EH (cell line): ENCODE results near the gene ZNF23.

ENCODE experiments used
- DNase-seq: peaks from one replicate; pipeline ENCODE4 v3.0.0-alpha.2; 2015; ENCODE audit warnings: low read depth

ZNF23 gene

DNA sequence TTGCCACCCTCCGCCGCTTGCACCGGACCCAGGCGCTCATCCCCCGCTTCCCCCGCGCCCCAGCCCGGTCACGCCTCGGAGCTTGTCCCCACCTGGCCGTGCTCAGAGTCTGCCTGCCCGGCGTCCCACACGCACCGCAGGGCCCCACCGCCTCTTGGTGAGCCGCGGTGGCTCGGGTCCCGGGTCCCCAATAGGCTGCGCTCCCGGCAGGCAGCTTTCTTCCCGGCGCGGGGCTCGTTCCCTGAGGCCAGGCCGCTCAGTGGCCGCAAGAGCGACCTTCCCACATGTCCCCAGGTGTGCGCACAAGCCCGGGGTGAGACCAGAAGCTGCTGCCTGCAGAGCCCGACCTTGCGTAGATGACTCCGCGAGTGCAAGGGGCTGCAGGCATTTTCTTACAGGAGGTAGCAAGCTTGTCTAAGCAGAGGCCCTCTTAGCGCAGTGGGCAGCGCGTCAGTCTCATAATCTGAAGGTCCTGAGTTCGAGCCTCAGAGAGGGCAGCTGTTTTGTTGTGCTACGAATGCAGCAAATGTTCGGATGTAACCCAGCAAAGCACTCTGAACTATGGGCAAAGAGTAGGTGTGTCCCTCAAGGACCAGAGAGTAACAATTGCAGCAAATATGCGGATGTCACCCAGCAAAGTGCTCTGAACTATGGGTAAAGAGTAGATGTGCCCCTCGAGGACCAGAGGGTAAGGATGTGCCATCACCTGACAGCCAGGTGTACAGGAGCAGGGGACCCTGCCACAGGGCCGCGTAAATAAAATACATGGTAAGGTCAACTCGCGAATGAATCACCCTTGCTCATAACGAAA lies 35.8 kb downstream of the ZNF23 start:
- DNase-seq: peak; percentile 72

DNA sequence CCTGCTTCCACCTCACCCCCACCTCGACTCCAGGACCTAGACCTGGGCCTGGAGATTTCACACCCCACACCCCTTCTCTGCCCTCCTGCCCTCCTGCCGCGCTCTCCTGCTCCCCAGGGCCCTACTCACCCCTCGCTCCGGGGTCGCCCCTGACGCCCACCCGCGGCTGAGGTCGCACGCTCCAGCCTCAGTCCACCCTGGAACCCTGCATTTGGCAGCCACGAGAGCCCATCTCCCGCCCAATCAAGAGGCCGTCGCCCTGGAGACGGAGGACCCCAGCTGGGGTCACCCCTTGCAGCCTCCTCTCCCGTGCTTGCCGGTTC lies 36.3 kb downstream of the ZNF23 start:
- no peak for DNase-seq

DNA sequence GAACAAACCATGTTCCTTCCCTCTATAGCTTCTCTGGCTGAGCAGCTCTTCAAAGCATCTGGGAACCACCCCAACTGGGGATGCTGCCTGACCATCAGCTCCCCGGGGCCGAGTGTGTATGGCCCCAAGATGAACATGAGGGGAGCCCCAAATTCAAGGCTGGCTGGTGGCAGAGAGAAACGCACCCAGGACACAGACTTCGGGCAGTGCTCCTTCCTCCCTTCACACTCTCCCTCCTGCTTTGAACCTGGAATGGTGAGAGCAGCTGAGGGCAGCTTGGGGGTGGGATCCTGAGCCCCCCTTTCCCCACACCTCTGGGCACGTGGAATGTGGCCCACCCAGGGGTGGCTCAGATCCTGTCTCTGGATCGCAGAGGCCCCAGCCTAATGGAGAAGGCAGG lies 37.4 kb downstream of the ZNF23 start:
- DNase-seq: no peak

DNA sequence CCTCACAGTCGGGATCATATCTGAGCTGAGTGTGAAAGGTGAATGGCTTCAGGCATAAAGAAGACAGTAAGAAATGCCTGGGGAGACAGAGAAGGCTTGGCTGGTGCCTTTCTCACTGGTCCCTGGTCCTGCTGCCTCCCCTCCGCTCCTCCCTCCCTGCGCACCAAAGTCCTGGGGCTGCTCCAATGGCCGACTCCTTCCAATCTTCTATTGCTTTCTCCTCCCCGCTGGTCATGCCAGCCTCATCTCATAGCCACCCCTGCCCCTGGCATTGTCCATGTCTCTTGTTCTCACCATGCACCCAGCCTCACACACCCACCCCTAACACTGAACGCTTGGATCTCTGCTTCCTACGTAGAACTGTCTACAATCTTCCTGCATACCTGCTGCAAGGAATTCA lies 38.2 kb downstream of the ZNF23 start:
- no peak for DNase-seq

DNA sequence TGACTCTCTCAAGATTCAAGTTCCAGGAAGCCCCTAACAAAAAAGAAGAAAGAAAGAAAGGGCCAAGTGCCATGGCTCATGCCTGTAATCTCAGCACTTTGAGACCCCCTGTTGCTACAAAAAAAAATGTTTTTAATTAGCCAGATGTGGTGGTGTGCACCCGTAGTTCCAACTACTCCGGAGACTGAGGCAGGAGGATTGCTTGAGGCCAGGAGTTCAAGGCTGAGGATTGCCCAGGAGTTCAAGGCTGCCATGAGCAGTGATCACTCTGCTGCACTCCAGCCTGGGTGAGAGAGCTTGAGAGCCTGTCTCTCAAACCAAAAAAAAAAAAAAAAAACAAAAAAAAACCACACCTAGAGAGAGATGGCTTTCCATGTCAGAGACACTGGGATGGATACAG lies 39.0 kb downstream of the ZNF23 start:
- no peak for DNase-seq

DNA sequence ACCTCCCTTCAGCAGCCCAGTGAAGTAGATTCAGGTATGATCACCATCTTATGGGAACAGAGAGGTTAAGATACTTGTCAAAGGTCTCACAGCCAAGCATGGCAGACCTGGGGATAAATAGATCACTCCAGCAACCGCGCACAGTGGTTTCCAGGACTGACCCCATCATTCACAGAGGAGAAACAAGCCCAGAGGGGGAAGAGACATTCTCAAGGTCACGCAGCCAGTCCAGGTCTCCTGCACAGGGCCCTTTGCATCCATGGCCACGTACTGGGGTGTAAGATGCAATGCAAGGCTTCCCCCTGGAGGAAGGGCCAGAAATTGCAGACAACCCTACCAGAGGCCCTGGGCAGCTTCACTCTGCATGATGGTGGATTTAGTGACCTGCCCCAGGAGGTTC lies 40.1 kb downstream of the ZNF23 start:
- DNase-seq: peak; percentile 15

DNA sequence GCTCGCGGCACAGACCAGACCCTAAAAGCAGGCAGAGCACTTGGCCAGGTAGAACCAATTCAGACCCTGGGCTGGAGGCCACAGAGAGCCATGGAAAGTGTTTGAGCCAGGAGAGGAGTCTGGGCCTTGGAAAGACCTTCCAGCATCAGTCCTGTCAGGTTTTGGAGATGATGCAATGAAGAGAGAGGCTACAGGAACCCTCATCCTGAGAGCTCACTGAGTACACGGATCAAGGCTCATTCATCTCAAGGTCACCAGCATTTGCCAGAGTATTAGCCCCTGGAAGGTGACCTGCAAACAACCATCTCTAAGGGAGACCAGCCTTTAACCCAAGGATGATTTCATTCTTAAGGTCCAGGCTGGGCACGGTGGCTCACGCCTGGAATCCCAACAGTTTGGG lies 48.0 kb downstream of the ZNF23 start:
- DNase-seq: no peak

DNA sequence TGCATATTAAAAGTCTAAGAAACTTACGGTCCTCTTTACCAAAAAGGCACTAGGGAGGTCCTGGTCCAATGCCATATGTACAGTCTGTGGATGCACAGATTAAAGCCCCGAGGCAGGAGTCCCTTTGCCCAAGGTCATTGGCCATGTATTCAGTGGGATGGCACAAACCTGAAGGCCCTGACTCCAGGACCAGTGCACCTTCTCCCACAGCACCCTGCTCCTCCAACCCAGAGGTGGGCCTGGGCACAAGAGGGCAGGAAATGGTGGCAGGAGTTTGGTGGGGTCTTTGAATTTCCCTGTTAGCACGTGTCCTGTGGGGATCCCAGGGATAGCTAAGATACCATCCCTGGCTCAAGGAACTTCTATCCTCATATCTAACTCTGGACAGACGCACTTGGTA lies 48.7 kb downstream of the ZNF23 start:
- DNase-seq: no peak

DNA sequence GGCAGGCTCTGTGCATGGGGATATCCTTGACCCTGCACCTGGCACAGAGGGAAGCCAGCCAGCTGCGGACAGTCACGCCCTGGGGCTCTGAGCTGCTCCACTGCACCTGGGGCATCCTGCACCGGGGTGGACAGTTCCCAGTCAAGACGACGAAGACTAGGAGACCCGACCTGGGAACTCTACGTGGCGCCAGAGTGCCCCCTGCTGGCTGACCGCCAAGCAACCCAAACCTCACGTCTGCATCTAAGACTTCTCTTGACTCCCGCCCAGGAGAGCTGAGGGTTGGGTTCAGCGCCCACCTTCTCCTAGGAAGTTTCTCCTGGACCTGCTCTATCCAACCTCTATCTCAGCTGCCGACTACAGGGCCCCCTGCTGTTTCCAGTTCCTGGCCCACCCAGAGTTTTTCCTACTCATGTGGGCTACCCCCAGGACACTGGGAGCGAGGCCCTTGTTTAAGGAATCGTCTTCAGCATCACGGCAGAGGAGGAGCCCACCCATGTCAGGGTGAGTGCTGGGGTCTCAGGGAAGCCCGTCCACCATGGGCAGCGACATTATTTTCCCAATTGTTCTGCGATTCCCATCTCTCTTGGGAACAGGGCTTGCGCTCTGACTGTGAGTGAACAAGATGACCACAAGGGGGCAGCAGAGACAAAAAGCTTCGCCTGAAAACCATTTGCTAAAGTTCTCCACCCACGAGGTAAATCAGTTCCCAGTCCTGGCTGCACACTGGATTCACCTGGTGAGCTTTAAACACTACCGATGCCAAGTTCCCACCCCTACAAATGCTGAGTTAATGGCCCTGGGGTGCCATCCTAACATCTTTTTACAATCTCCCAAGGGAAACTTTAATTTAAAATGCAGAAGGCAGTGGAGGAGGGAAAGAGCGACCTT lies 49.5 kb downstream of the ZNF23 start:
- DNase-seq: peak; percentile 69

DNA sequence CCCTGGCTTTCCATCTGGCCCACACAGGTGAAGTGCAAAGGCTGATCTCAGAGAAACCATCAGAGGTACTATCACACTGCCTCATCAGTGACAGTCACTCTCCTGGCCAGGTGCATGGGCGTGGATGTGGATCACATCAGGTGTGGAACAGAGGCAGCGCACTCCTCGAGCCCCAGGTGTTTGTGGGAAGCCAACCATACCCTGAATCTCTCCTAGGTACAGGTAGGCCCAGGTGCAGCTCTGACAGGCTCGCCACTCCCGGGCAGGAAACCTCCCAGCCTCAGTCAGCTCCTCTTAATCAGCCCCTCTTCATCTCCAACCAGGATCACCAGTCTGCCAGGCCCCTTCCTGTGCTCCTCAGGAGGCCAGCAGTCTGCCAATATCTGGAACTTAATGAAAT lies 51.9 kb downstream of the ZNF23 start:
- no peak for DNase-seq

DNA sequence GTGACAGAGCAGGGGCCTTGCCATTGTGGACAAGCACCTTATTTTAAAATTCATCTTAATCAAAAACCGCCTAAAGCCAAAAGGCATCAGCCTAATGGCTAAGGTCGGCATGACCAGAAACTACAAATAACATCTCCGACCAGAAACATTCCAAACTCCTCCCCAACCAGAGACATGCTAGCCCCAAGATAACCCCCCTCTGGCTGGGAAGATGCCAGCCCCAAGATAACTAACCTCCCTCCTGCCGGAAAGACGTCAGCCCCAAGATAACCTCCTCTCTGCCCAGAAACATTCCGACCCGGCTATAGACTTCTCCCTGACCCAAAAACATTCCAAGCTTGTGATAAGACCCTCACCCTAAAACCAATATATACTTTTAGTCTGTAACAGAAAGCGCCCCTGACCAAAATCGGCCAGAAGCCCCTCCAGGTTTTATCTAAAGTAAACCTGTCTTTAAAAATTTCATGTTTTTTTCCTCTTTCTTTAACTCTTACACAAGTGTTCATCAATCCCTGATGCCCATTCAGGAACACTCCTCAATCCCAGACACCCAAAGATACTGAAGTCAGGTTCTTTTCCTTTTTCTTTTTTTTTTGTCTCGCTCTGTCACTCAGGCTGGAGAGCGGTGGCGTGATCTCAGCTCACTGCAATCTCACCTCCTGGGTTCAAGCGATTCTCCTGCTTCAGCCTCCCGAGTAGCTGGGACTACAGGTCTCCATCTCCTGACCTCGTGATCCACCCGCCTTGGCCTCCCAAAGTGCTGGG lies 52.9 kb downstream of the ZNF23 start:
- no peak for DNase-seq

DNA sequence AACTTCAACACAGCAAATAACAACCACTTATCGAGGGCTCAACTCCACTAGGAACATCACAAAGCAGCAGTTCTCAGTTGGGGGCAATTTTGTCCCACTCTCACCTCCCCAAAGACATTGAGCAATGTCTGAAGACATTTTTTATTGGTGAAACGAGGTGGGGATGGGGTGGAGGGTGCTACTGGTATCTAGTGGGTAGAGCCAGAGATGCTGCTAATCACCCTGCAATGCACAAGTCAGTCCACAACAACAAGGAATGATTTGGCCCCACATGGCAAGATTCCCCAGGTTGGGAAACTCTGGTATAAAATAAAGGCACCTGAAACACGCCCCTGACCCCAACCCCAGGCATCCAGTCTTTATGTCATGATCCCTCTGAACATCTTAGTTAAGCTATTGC lies 53.5 kb downstream of the ZNF23 start:
- DNase-seq: no peak

DNA sequence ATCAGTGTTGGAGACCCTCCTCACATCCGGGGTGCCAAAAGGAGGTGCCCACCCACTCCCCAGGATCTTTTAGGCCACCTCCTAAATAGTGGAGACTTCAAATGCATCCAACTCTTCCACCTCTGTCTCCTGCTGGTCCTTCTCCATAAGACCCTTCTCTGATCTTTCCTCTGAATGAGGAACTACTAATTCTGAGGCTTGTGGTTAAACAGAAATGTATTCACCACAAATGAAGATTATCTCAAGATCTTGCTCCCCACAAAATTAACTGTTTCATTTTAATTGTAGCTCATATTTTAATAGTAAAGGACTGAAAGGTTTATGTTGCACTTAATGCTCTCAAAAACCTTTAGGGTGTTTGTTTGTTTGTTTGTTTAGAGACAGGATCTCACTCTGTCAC lies 54.3 kb downstream of the ZNF23 start:
- DNase-seq: no peak

DNA sequence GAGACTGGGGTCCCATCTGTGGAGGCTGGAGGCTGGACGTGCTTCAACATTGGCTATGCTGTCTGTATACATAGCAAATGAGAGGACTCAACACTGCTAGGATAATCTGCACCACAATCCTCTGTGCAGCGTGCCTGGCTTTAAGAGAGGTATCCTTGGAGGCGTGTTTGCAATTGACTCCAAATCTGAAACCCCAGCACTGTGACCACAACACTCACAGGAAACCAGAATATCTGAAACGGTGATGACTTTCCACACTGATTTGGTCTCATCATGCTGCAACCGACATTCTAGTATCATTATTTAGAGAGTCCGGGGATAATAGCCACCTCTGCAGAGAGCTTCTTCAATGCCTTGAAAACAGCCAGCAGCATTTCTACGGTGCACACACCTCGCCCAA lies 55.3 kb downstream of the ZNF23 start:
- no peak for DNase-seq

DNA sequence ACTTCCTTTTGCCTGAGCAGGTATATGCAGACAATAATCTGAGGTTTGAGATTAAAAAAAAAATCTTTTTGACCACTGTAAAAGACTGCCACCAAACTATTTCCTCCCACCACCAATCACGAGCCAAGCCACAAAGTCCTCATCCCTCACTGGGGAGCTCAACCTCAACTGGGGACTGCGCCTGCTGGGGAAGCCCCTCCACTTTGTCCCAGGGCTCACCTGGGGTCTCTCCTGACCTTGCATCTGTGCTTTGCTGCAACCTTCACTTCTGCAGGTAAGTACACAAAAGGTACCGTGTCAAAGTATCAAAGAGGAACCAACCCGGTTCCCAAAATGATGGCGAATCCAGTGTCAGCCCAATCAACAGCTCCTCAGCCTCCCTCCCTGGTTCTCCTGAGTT lies 55.7 kb downstream of the ZNF23 start:
- DNase-seq: no peak

DNA sequence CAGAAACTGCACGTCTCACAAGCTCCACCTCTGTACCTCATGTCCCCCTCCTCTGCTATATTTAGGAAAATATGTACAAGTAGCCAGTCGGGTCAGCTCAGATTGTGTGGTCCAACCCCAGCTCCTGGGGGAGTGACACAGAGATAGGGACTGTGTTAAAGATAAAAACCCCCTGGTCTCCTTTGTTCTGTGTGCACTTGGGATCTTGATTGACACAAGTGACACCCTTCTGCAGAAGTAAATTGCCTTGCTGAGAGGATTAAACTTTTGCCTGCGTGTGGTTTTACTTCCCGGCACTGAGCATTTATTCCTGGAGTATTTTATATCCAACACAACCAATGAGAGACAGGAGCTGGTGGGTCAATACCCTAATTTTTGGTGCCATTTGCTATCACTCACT lies 57.7 kb downstream of the ZNF23 start:
- DNase-seq: no peak

DNA sequence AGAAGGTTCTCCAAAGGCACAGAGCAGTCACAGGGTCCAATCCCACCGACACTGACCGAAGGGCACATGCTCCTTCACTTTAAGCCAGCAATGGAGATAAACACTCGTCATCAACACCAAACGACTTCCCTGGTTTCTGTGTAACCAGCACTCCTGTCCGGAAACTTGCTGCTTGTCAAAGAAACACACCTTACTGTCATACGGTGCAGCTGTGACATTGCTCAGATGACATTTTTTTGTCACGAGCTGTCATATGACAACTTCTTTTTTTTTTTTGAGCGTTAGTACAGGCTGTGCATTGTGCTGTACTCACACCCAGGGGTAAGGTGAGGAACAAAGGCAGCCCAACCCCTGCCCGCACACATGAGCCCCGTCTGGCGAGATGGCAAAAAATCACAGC lies 59.4 kb downstream of the ZNF23 start:
- DNase-seq: no peak

DNA sequence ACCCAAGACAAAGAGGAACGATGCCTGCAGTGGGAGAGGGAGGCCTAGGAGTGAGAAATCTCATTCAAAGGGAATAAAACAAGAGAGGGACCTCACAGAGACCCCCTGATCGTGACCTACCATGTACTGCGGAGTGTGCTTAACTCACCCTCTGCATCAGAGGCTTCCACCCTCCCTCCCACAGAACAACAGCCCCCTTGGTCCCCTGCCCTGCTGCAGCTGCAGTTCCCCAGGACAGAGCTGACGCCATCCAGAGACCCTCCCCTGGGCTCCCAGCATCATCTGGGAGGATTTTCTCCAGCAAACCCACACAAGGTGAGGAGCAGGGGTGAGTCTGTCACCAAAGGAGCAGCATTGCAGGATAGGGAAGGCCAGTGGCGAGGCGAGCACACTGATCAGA lies 60.0 kb downstream of the ZNF23 start:
- DNase-seq: no peak

DNA sequence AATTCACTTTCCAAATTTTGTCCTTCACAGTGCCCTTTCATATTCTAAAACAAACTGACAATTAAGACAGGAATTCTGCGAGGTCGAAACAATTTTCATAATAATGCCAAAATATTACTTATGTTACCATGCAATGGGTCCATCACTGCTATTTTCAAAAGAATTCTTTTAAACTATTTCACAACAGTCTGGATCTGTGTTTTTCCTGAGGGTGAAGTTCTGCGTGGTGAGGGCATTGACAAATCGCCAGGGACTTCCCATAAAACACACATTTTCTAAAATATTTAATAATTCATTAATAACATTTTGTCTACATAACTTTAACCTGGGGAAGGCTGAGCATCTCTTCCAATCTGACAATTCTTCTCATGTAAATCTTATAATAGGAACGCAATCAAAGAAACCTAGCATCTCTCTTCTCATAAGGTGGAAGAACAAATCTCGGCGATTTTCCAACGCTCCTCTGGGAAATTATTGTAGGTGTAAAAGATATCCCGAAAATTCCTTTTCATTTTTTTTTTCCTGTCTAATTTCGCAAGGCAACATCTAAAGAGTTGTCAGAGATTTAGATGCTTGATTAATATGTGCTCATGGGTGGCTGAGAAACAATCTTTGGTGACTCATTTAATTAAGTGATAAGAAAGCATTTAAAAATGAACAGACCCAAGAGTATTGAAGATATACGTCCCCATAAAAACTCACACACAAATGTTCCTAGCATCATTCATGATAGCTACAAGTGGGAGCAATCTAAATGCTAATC lies 62.1 kb downstream of the ZNF23 start:
- DNase-seq: no peak
